EL (cell line): ENCODE measurements around the gene RTEL1.
A peak's percentile ranks its signal among the peaks of the same experiment; 100 is the strongest.
"Not testable (repeated sequence)": the region's sequence is repeated elsewhere in the genome, so short reads cannot be mapped to it uniquely, and the experiment has no call there.

Source experiments
- DNase-seq: peaks from one replicate; pipeline ENCODE4 v3.0.0-alpha.2; 2016

Gene RTEL1

GRCh38 chr20:63702036-63702665 lies 44.0 kb downstream of the RTEL1 start:
- no peak for DNase-seq

GRCh38 chr20:63702751-63703470 lies 44.8 kb downstream of the RTEL1 start:
- DNase-seq: no peak

GRCh38 chr20:63703471-63703975 lies 45.4 kb downstream of the RTEL1 start:
- no peak for DNase-seq

- DNase-seq: no peak
Observed at GRCh38 chr20:63703976-63704748, 46.0 kb downstream of the RTEL1 start.

- DNase-seq: no peak
Observed at GRCh38 chr20:63704749-63705117, 46.6 kb downstream of the RTEL1 start.

- DNase-seq: no peak
Observed at GRCh38 chr20:63705232-63706026, 47.3 kb downstream of the RTEL1 start.

GRCh38 chr20:63706027-63706695 lies 48.0 kb downstream of the RTEL1 start:
- no peak for DNase-seq

GRCh38 chr20:63706852-63707557 lies 48.9 kb downstream of the RTEL1 start:
- DNase-seq: peak; percentile 47

- peak; percentile 75 for DNase-seq
Observed at GRCh38 chr20:63707558-63708300, 49.6 kb downstream of the RTEL1 start, which contains the start of the genes ARFRP1 and ZGPAT. TSS of gene ARFRP1 (minus strand) at chr20:63707976. CDS start at chr20:63707091, 885 bp downstream. TSS of gene ZGPAT (plus strand) at chr20:63708039. CDS start at chr20:63708581, 542 bp downstream.

GRCh38 chr20:63708301-63709148 lies 50.4 kb downstream of the RTEL1 start:
- DNase-seq: no peak

- DNase-seq: no peak
Observed at GRCh38 chr20:63709149-63709527, 51.0 kb downstream of the RTEL1 start.

- no peak for DNase-seq
Observed at GRCh38 chr20:63711085-63711645, 53.1 kb downstream of the RTEL1 start.

GRCh38 chr20:63712191-63712590 lies 54.1 kb downstream of the RTEL1 start:
- no peak for DNase-seq

GRCh38 chr20:63714858-63715257 lies 56.7 kb downstream of the RTEL1 start:
- no peak for DNase-seq

GRCh38 chr20:63718996-63719395 lies 60.9 kb downstream of the RTEL1 start:
- no peak for DNase-seq

GRCh38 chr20:63722967-63723622 lies 65.0 kb downstream of the RTEL1 start:
- not testable (repeated sequence) for DNase-seq

- DNase-seq: not testable (repeated sequence)
Observed at GRCh38 chr20:63730189-63730733, 72.1 kb downstream of the RTEL1 start.

- DNase-seq: no peak
Observed at GRCh38 chr20:63731410-63731809, 73.3 kb downstream of the RTEL1 start.
